Gastrocnemius medialis (tissue), 4 donors: Measurements from ENCODE around the gene DIP2B.

ENCODE experiments used
- POLR2A ChIP-seq, 2 donors: fragments of 450-650 bp; IDR thresholded peaks; one replicate each; pipeline ENCODE4 v1.6.1; 2017; ENCODE audit warnings: antibody characterized with exemption in 2 of 2, mild to moderate bottlenecking in 2 of 2, moderate library complexity in 2 of 2
- TF ChIP-seq, protein P1 (sequence below), 5 experiments: fragments of 450-650 bp in 3 of 5; fragments of 200-600 bp in 2 of 5; sonication (generic) in 2 of 5; IDR thresholded peaks in 4 of 5; conservative IDR thresholded peaks in 1 of 5; 1 replicate in 4 of 5; 2 replicates in 1 of 5; pipeline ENCODE4 v1.5.1; 2016 to 2019; ENCODE audit warnings: antibody characterized with exemption in 5 of 5, mild to moderate bottlenecking in 3 of 5, moderate library complexity in 3 of 5

DNA sequence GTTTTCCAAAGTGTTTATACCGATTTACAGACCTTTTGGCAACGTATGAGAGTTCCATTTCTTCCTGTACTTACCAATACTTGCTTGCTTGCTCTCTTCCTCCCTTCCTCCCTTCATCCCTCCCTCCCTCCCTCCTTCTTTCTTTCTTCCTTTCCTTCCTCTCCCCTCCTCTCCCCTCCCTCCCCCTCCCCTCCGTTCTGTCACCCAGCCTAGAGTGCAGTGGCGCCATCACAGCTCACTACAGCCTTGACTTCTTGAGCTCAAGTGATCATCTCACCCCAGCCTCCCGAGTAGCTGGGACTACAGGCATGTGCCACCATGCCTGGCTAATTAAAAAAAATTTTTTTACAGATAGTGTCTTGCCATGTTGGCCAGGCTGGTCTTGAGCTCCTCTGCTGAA, 40.4 kb downstream of the DIP2B start:
- TF ChIP-seq, protein P1, sequence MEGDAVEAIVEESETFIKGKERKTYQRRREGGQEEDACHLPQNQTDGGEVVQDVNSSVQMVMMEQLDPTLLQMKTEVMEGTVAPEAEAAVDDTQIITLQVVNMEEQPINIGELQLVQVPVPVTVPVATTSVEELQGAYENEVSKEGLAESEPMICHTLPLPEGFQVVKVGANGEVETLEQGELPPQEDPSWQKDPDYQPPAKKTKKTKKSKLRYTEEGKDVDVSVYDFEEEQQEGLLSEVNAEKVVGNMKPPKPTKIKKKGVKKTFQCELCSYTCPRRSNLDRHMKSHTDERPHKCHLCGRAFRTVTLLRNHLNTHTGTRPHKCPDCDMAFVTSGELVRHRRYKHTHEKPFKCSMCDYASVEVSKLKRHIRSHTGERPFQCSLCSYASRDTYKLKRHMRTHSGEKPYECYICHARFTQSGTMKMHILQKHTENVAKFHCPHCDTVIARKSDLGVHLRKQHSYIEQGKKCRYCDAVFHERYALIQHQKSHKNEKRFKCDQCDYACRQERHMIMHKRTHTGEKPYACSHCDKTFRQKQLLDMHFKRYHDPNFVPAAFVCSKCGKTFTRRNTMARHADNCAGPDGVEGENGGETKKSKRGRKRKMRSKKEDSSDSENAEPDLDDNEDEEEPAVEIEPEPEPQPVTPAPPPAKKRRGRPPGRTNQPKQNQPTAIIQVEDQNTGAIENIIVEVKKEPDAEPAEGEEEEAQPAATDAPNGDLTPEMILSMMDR (IDR thresholded peaks at IDR 0.05 in 4 of 5, conservative IDR thresholded peaks at IDR 0.05 in 1 of 5) = no peak
- TF ChIP-seq POLR2A (IDR thresholded peaks at IDR 0.05) = no peak
